T-helper 2 cell (primary cell): ENCODE results near the gene ATP2A2.
"Not testable (repeated sequence)": the region's sequence is repeated elsewhere in the genome, so short reads cannot be mapped to it uniquely, and the experiment has no call there.

Experiments used
- DNase-seq, 5 experiments: peaks; one replicate each; pipeline versions ENCODE4 v3.0.0 to v3.0.0-alpha.2; 2012 to 2022

The ATP2A2 gene

DNA sequence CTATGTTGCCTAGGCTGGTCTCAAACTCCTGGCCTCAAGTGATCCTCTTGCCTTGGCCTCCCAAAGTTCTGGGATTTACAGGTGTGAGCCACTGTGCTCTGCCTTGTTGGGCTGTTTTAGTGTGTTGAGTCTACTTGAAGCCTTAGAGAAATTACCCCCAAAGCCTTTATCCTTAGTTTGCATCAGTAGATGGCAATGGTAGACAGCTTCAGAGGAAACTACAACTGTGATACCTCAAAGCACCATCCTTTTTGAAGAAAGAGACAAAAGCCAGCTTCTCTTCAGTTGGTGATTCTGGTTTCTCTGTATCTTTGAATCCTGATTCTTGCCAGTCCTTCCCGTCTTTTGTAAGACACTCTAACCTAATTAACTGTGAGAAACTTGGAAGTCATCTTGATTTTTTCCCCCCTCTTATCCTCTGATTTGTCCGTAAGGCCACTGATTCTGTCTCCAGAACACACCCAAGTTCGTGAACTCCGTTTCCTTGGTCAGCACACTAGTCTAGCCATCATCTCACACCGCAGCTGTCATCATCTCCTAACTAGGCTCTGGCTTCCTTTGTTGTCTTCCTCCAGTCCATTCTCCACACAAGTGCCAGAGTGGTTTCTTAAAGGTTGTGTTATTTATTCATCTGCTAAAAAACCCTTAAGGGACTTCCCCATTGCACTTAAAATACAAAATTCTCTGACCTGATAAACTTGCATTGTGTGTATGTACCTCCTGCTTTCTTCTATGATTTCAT is 20.2 kb downstream of the ATP2A2 start:
- peak in 1 of 5 experiments; percentile 48 for DNase-seq

DNA sequence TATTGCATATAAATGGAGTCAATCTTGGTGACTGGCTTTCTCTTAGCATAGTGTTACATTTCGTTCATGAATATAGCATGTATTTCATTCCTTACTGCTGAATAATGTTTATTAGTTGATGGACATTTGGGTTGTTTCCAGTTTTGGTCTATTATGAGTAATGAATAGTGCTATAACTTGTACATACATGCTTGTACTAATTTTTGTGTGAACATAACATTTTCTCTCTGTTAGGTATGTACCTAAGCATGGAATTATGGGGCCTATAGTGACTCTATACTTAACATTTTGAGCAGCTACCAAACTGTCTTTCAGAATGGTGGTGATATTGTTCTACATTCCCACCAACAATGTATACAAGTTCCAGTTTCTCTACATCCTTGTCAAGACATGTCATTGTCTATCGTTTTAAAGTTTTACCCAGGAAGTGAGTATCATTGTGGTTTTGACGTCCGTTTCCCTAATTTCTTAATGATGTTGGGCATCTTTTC is 23.1 kb downstream of the ATP2A2 start:
- no peak for DNase-seq

DNA sequence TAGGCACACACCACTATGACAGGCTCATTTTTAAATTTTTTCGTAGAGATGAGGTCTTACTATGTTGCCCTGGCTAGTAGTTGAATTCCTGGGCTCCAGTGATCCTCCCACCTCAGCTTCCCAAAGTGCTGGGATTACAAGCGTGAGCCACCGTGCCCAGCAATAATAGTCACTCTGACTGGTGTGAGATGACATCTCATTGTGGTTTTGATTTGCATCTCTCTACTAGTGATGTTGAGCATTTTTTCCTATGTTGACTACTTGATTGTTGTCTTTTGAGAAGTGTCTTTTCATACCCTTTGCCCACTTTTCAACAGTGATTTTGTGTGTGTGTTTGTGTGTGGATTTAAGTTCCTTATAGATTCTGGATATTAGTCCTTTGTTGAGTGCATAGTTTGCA is 26.3 kb downstream of the ATP2A2 start:
- peak in 1 of 5 experiments; percentile 67 for DNase-seq

DNA sequence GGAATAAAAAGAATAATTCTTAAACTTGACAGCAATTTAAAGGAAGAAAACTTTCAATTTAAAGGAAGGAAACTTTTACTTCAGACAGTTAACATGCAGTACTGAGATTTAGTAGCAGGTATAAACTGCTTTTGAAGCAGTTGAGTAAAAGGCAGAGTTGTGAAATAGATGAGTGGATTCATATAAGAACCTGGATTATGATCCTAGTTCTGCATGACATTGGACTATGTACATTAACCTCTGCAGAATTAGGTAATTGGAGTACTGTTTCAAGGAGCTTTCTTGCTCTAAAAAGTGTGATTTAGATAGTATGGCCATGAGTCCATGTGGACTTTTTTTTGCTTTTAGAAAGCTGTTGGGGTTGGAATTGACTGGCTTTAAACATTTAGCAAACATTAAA is 29.7 kb downstream of the ATP2A2 start:
- no peak for DNase-seq

DNA sequence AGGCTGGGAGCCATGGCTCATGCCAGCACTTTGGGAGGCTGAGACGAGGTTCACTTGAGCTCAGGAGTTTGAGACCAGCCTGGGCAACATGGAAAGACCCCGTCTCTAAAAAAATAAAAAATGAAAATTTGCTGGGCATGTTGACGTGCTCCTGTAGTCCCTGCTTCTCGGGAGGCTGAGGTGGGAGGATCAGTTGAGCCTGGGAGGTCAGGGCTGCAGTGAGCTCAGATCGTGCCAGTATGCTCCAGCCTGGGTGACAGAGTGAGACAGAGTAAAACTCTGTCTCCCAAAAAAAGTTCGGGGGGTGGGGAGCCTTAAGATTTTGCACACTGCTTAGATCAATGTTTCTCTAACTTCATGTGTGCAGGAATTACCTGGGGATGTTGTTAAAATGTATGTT is 30.9 kb downstream of the ATP2A2 start:
- DNase-seq = no peak

GRCh38 chr12:110312581-110313360 is 31.7 kb downstream of the ATP2A2 start:
- peak in 2 of 5 experiments; percentile 13 to 33 for DNase-seq

DNA sequence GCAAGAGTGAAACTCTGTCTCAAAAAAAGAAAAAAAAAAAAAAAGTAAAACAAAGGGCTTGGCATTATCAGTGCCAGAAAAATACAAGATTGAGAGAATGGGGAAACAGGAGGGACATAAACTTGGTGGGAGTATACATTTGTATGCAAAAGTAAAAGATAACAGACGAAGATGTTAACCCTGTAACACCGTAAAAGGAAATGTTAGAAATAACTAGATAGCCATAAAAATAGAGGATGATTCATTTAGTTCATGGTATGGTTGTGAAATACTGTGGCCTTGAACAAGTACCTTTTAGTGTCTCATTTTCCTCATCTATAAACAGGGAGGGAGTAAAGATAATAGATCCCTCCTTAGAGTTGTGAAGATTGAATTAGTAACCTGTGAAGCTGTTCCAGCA is 33.3 kb downstream of the ATP2A2 start:
- DNase-seq = peak in 1 of 5 experiments; percentile 72

DNA sequence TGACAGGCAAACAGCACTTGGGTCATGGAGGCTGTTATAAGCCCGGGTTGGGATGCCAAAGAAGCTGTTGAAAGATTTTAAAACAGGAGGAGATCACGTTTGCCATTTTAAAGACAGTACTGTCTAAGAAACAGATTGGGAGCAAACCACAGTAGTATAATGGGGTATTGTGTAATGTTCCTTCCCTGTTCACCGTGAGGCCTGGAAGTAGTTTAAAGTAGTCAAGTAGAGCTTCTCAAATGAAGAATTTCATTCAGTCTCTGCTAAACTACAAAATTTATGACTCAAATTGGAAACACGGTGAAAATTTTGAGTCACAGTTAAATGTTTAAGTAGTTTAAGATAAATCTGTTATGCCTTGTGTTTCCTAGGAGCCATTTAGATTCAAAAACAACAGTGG is 35.8 kb downstream of the ATP2A2 start:
- DNase-seq = peak in 1 of 5 experiments; percentile 69

GRCh38 chr12:110317911-110318310 is 36.9 kb downstream of the ATP2A2 start:
- no peak for DNase-seq

GRCh38 chr12:110320550-110320949 is 39.5 kb downstream of the ATP2A2 start:
- no peak for DNase-seq

DNA sequence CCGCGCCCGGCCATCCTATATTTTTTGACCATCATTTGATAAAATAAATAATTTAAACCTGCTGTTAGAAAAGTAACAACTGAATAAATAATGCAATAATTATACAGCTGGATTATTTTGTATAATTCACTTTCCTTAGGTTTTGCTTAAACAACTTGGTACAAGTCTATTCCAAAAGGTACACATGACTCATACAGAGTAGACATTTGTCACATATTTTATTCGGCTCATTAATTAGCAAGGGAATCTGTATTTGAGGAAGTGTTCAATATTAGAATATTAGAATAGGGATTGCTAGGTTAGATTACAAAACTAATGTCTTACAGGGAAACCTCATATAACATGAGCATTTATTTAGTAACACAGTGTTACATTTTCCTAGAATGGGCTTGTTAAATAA is 48.7 kb downstream of the ATP2A2 start:
- DNase-seq = no peak

GRCh38 chr12:110330124-110330523 is 49.1 kb downstream of the ATP2A2 start:
- DNase-seq = no peak

GRCh38 chr12:110330544-110330943 is 49.5 kb downstream of the ATP2A2 start:
- no peak for DNase-seq

DNA sequence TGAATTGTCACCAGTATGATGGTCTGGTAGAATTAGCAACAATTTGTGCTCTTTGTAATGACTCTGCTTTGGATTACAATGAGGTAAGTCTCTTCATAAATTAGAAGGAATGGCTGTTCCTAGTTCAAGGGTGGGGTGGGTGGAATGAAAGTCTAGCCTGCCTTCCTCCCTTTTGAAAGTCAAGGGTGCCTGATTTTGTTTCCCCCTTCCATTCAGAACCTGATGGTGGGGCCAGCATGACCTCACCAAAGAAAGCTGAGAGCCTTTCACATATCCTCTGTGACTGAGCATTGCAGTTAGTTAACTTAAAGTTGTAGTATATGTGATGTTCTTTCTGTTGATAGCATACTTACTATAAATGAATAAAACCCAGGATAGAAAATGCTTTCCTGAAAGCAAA is 52.2 kb downstream of the ATP2A2 start:
- DNase-seq = no peak

DNA sequence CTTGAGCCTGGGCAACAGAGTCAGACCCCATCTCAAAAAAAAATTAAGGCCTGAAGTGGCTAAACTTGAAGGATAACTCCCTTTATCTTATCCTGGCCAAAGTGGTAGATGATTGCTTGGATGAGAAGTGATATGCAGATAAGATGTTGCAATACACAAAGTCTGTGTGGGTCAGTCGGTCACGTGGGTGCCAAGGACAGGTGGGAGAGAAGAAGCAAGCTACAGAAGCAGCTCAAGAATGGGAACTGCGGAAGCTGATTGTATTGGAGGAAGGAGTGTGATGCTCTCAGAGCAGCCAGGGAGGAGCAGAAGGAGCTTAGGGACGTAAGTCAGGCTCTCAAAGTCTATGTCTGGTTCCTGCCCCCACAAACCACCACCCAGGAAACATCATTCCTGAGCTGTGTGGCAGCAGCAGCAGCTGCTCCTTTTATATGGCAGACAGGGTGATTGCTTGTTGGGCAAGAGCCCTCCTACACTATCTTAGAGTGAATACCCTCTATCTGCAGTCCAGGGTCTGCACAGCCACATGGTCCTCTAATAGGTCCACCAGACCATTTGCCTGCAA is 54.5 kb downstream of the ATP2A2 start:
- DNase-seq = no peak

GRCh38 chr12:110337912-110338710 is 57.1 kb downstream of the ATP2A2 start:
- no peak for DNase-seq

GRCh38 chr12:110338754-110339153 is 57.7 kb downstream of the ATP2A2 start:
- peak in 1 of 5 experiments; percentile 21 for DNase-seq

- no peak for DNase-seq
These were observed 58.3 kb downstream of the ATP2A2 start for GRCh38 chr12:110339184-110339952.

- not testable (repeated sequence) for DNase-seq
These were observed 59.2 kb downstream of the ATP2A2 start for GRCh38 chr12:110340261-110340660.

- DNase-seq = no peak
These were observed 59.7 kb downstream of the ATP2A2 start for GRCh38 chr12:110340706-110341105.

- DNase-seq = no peak
These were observed 61.1 kb downstream of the ATP2A2 start for GRCh38 chr12:110342157-110342556.

DNA sequence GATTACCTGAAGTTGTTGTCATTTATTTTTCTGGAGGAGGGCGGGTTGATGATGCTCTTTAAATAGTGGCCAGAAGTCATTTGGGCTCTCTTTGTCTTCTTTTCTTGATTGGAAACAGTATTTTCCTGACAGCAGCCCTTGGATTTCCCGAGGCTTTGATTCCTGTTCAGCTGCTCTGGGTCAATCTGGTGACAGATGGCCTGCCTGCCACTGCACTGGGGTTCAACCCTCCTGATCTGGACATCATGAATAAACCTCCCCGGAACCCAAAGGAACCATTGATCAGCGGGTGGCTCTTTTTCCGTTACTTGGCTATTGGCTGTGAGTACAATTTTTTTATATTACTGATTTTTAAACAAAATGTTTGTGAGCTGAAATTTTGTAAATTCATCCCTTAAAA is 62.1 kb downstream of the ATP2A2 start:
- no peak for DNase-seq
